Activated CD8-positive, alpha-beta memory T cell treated with anti-CD3 and anti-CD28 coated beads for 36 hours (primary cell): ENCODE results near the gene STPG4. TPM values are rescaled to one million over a fixed set of nuclear protein-coding genes. Genes with fewer than 3 reads are reported as not detected.

ENCODE experiments used
- CTCF ChIA-PET: fragments of 350-600 bp; sonication (Branson Sonifier 250); formaldehyde crosslinking; loops from one replicate; lab custom pipeline; 2021; ENCODE audit warnings: antibody characterized with exemption; lab: Charles Lee
- POLR2A ChIA-PET: fragments of 350-600 bp; sonication (Branson Sonifier 250); formaldehyde crosslinking; loops from one replicate; lab custom pipeline; 2021; ENCODE audit warnings: antibody characterized with exemption; lab: Charles Lee
- total RNA-seq, 2 experiments: library from RNA; stranded (reverse); gene quantifications; one replicate each; pipeline ENCODE4 v1.2.3, GENCODE V29; 2021

STPG4 gene
- total RNA-seq, 2 experiments from 2014 or later = 0.23 to 0.32 TPM

DNA sequence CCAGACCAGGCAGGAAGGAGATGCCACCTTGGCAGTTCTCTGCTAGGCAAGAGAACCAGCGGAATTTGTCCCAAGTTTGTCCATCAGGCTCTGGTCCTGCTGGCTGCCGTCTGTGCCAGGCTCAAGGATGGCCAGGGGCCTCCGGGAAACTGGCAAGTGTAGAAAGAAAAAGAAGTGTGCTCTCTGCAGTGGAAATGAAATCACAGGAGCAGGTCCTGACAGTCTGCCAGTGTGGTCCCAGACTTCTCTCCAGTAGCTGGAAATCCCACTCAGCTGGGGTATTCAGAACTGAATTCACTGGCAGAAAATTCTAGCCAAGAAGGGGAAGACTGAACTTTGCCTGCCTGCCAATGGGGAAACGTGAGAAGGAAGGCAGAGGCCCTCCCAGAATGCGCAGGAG, 91.0 kb downstream of the STPG4 start:
- POLR2A ChIA-PET = no interaction called here
- CTCF ChIA-PET = interaction anchor here (0.5 kb wide), 1 partner anchor 771 kb away, joined by 3 read pairs; no protein-coding TSS in a partner anchor

DNA sequence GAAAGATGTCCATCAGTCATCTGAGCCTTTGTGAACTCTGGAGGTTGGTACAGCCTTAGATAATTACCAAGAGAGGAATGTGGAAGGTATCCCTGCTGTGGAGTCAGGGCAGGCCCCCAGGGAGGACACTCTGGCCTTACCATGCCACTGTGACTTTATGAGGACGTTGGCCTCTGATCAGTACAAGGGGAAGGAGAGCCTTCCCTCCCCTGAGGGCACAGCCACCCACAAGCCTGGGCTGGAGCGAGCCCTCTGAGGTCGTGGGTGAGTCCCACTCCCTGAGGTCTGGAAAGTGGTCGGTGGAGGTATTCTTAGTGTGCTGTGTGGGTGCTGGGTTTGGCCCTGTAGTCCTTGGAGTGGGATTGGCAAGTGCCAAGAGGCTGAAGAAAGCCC, 91.6 kb downstream of the STPG4 start:
- ChIA-PET CTCF (no interaction called here), POLR2A (no interaction called here)

GRCh38 chr2:47062681-47063537, 92.2 kb downstream of the STPG4 start:
- ChIA-PET CTCF (no interaction called here), POLR2A (no interaction called here)

- CTCF ChIA-PET = no interaction called here
- POLR2A ChIA-PET = no interaction called here
Observed at GRCh38 chr2:47061944-47062678, 93.0 kb downstream of the STPG4 start.

DNA sequence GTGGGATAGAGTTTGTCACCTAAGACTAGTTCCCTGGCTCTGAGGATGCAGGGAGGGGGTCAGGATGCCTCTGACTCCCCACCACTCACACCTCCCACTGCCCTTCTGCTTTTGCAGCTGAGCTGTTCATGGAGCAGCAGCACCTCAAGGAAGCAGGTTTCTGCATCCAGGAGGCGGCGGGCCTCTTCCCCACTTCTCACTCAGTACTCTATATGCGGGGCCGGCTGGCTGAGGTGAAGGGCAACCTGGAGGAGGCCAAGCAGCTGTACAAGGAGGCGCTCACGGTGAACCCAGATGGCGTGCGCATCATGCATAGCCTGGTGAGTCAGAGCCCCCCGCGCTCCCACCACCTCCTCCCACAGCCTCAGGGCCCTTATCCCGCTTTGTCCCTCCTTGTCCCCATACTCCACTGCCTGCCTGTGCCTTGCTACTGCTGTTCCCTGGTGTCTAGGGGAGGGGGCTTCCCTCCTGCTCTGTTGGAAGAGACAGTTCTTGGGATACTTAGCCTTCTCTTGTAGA, 94.4 kb downstream of the STPG4 start:
- CTCF ChIA-PET = no interaction called here
- POLR2A ChIA-PET = no interaction called here

- POLR2A ChIA-PET = no interaction called here
- CTCF ChIA-PET = no interaction called here
Observed at GRCh38 chr2:47058003-47058931, 96.8 kb downstream of the STPG4 start.

DNA sequence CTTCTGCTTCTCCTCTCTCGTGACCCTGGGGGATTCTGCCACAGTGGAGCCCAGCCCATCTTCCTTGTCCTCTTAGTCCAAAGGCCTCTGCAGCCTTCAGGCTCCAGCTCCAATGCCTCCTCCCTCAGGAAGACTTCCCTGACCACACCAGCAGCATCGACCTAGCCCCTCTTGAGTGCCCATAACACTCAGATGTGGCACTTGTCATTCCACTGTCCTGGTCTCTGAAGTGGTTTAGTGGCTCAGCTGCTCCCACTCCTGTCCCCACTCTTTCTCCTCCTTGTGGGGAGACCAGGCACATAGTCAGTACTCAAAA, 97.5 kb downstream of the STPG4 start:
- ChIA-PET CTCF (no interaction called here), POLR2A (no interaction called here)

DNA sequence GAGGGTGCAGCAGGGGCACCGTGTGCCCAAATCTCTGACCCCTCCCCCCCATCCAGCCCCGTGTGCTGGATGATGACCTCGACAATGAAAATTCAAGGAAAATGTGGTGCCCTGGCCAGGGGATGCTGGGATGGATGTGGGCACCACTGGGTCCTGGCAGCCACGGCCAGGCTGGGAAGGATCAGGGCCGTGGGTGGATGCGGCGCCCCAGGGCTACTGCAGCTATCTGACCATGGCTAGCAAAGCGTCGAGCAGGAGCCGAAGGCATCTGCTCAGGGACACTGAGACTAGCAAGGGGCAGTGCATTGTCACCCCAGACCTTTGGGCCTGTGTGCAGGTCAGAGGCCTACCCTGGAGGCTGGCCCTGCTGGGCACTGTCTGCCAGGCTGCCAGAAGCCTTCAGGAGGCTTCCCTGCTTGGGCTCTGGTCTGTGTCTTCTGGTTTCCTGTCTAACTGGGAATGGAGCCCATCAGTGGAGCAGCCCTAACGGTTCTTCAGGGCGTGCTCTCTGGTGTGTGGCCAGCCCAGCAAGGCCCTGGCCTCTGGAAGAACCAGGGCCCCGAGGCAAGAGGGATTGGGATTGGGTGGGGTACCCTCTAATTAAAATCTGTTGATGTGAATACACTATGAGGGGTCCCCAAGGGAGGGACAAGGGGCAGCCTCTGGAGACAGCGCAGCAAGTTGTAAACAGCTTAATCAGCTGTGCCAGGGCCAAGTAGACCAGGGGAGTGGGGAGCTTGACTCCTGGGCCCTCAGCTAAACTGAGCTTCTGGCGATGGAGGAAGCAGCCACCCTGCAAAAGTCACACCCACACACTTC, 98.0 kb downstream of the STPG4 start:
- POLR2A ChIA-PET = no interaction called here
- CTCF ChIA-PET = no interaction called here

DNA sequence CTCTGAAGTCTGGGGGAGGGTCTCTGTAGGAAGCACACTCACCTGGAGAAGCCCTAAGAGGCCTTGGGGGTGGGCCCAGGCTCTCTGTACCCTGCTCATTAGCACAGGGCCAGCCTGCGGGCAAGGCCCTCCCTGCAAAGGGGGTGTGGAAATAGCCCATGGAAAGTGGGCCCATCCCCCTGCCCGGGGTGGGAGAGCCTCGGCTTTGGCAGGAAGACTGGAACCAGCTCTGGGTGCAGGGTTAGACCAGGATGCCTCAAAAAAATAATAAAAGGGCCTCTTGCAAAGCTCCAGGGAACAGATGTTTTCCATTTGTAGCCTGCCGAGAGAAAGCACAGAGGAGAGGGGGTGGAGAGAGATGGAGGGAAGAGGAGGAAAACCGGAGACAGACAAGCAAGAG, 98.7 kb downstream of the STPG4 start:
- ChIA-PET CTCF (no interaction called here), POLR2A (no interaction called here)

GRCh38 chr2:47054868-47055267, 100.2 kb downstream of the STPG4 start:
- CTCF ChIA-PET = no interaction called here
- POLR2A ChIA-PET = no interaction called here

- ChIA-PET POLR2A (no interaction called here), CTCF (no interaction called here)
Observed at GRCh38 chr2:47054036-47054555, 101.0 kb downstream of the STPG4 start.

DNA sequence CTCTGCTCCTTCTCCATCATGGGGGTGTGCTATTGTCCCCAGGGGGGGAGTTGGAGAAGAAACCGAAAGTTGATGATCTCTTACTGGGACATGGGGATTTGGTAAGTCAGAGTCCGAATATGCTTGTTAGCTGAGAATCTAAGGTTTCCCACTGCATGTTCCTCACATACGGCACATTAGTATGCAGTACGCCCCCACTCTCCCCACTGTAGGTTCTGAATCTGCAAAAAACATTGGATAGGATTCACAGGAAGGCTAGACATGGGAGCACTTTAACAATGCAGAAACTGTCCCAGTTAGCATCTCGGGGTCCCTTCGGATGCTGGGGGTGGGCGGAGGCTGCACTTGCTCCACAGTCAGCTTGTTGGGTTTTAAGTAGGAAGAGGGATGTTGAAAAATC, 102.3 kb downstream of the STPG4 start:
- ChIA-PET CTCF (no interaction called here), POLR2A (no interaction called here)

DNA sequence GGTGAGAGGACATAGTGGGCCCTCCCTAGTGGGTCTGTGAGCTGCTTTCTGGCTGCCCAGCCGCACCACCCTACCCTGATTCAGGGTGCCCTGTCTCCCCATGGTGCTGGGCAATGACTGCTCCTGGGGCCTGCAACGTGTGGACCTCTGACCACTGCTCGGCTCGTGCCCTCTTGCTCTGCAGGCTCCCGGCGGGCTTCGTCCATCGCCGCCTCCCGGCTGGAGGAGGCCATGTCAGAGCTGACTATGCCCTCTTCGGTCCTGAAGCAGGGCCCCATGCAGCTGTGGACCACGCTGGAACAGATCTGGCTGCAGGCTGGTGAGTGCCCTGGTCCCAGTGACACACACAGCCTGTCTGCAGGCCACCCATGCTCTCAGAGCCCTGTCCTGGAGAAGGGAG, 103.5 kb downstream of the STPG4 start:
- POLR2A ChIA-PET = no interaction called here
- CTCF ChIA-PET = no interaction called here

- ChIA-PET CTCF (no interaction called here), POLR2A (no interaction called here)
Observed at GRCh38 chr2:47050762-47051161, 104.3 kb downstream of the STPG4 start.

DNA sequence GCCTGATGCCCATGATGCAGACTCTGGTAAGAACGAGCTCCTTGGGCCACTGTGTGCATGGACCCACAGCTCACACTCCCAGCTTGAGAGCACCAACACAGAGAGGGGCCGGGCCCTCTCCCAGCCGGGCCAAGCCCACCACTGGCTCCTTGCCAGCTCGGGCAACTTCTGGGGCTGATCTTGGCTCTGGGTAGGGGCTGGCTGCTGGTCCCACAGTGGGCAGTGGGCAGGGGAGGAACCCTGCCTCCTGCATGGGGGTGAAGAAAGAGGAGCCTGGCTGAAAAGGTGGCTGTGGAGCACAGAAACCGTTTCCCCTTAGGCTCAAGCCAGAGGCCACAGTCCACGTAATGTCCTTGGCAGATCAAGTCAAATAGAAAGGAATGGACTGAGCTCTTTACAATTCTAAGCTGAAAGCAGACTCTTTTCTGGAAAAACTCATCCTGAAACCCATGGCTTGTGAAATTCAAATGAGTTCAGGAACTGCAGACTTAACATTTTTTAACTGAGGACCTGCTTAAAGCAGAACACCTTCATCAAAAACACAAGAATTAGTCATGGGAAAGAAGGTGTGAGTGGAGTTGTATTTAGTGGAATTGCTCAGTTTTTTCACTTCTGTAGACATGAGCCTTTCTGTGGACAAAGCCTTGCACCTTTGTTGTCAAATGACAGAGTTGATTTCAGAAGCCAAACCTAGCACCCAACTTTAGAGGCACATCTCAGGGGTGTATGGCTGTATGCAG, 104.9 kb downstream of the STPG4 start:
- CTCF ChIA-PET = no interaction called here
- POLR2A ChIA-PET = no interaction called here

GRCh38 chr2:47049502-47049901, 105.6 kb downstream of the STPG4 start:
- POLR2A ChIA-PET = no interaction called here

DNA sequence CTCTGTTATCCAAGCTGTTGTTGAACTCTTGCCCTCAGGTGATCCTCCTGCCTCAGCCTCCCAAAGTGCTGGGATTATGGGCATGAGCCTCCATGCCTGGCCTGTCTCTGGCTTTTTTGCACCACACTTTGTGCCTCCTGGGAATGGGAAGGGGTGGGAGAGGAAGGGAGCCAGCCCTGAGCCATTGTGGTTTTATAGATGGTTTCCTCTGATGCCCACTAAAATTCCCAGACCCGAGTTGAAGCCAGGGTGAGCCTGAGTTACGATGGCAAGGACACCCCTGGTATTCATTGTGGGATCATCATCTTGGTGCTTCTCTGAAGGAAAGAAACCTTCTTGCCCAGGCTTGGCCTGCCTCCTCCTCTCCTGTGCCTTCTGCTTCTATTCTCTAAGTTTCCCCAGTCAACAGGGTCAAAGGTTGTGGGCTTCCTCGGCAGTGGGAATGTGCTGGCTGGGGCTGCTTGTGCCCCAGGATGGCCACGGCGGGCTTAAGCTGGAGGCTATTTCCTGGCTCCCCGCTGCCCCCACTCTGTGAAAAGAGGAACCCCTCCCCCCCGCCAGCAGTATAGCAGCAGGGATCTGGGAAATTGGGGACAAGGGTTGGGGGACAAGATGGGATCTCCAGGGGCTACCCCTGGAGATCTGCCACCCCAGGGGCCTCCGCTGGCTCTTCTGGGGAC, 106.2 kb downstream of the STPG4 start:
- POLR2A ChIA-PET = no interaction called here
- CTCF ChIA-PET = no interaction called here

More at GRCh38 chr2:47049502-47049901, 105.6 kb downstream of the STPG4 start:
- CTCF ChIA-PET = no interaction called here

DNA sequence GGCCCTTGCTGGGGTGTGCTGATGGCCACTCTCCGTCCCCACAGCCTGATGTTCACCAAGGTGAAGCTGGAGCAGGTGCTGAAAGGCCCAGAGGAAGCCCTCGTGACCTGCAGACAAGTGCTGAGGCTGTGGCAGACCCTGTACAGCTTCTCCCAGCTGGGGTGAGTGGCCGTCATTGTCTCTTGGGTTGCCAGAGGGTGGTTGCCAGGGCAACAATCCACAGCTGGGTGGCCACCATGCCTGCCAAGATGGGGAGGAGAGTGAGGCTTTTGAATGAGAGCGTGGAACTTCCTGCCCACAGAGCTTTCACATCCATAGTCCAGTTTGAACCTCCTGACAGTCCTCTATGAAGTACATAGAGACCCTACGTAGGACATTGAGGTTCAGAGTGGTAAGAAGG, 108.8 kb downstream of the STPG4 start:
- ChIA-PET POLR2A (no interaction called here), CTCF (no interaction called here)
